H1 (cell line): ENCODE results near the gene SEC11A. TPM values are rescaled to one million over a fixed set of nuclear protein-coding genes. Genes with fewer than 3 reads are reported as not detected.
"Not testable (repeated sequence)": the region's sequence is repeated elsewhere in the genome, so short reads cannot be mapped to it uniquely, and the experiment has no call there.

ENCODE experiments used
- CTCF ChIA-PET: fragments of 300-600 bp; sonication (Branson Sonifier 250); formaldehyde crosslinking; loops from one replicate; lab custom pipeline; 2021; ENCODE audit not compliant: partially characterized antibody; lab: Charles Lee
- POLR2A ChIA-PET: fragments of 300-600 bp; sonication (Branson Sonifier 250); formaldehyde crosslinking; loops from one replicate; lab custom pipeline; 2021; ENCODE audit warnings: inconsistent platforms; ENCODE audit not compliant: partially characterized antibody; lab: Charles Lee
- DNase-seq, 2 experiments: peaks; one replicate each; pipeline versions ENCODE4 v3.0.0 to v3.0.0-alpha.2; 2010 to 2022; ENCODE audit warnings: low spot score in 2 of 2, low read depth in 1 of 2, mixed read lengths in 1 of 2
- FAIRE-seq: peaks from 2 replicates; lab custom pipeline; 2011; peaks lifted over from hg19 to GRCh38; lab: Jason Lieb, UNC
- H2AFZ ChIP-seq: 2 replicates; pipeline ENCODE4 v1.8.1; 2012; ENCODE audit warnings: low read length, inconsistent platforms
- H2AK5ac ChIP-seq: 2 replicates; pipeline ENCODE4 v1.6.1; 2013; ENCODE audit warnings: low read depth, low read length
- H2BK120ac ChIP-seq: replicated peaks from 2 replicates; pipeline ENCODE3; 2013; ENCODE audit warnings: low read depth, low read length, inconsistent platforms
- H2BK12ac ChIP-seq: 2 replicates; pipeline ENCODE4 v1.6.1; 2013; ENCODE audit warnings: low read depth, low read length
- H2BK15ac ChIP-seq: 2 replicates; pipeline ENCODE4 v1.6.1; 2013; ENCODE audit warnings: low read length
- H2BK20ac ChIP-seq: 2 replicates; pipeline ENCODE4 v1.6.1; 2013; ENCODE audit warnings: low read length
- H2BK5ac ChIP-seq: 2 replicates; pipeline ENCODE4 v1.6.1; 2013; ENCODE audit warnings: low read depth, low read length
- H3K14ac ChIP-seq: 2 replicates; pipeline ENCODE4 v1.6.1; 2013; ENCODE audit warnings: inconsistent platforms; ENCODE audit not compliant: insufficient read length
- H3K18ac ChIP-seq: 2 replicates; pipeline ENCODE4 v1.6.1; 2013; ENCODE audit warnings: low read length; ENCODE audit errors: extremely low read depth
- H3K23ac ChIP-seq: 2 replicates; pipeline ENCODE4 v1.6.1; 2013; ENCODE audit warnings: inconsistent platforms; ENCODE audit not compliant: insufficient read length
- H3K23me2 ChIP-seq: 2 replicates; pipeline ENCODE4 v1.6.1; 2013; ENCODE audit warnings: low read depth, low read length
- H3K27ac ChIP-seq: 2 replicates; pipeline ENCODE4 v1.6.1; 2011; ENCODE audit warnings: low read depth, low read length, inconsistent platforms
- H3K27me3 ChIP-seq, 4 experiments: replicated peaks in 1 of 4; 1 replicate in 1 of 4; 2 replicates in 3 of 4; pipeline versions ENCODE4 v1.6.1 to v1.8.1; 2011 to 2013; ENCODE audit warnings: low read length in 3 of 4, mild to moderate bottlenecking in 3 of 4, inconsistent platforms in 2 of 4, mixed read lengths in 2 of 4, moderate library complexity in 1 of 4; ENCODE audit not compliant: control insufficient read depth in 3 of 4, insufficient read depth in 3 of 4; ENCODE audit errors: extremely low read depth in 1 of 4
- H3K36me3 ChIP-seq, 4 experiments: 2 replicates each; pipeline versions ENCODE4 v1.6.1 to v1.8.1; 2011 to 2013; ENCODE audit warnings: mild to moderate bottlenecking in 4 of 4, low read length in 3 of 4, moderate library complexity in 2 of 4, control low read depth in 1 of 4, inconsistent platforms in 1 of 4; ENCODE audit not compliant: insufficient read depth in 4 of 4, control insufficient read depth in 2 of 4
- H3K4ac ChIP-seq: replicated peaks from 2 replicates; pipeline ENCODE3; 2013; ENCODE audit warnings: low read length, low read depth, mixed read lengths, inconsistent platforms; ENCODE audit not compliant: insufficient read length
- H3K4me1 ChIP-seq, 4 experiments: replicated peaks in 1 of 4; 1 replicate in 1 of 4; 2 replicates in 3 of 4; pipeline versions ENCODE4 v1.6.1 to v1.8.1; 2011 to 2013; ENCODE audit warnings: low read length in 3 of 4, inconsistent platforms in 2 of 4, mixed read lengths in 1 of 4; ENCODE audit not compliant: insufficient read depth in 4 of 4, control insufficient read depth in 3 of 4
- H3K4me2 ChIP-seq, 2 experiments: 2 replicates each; pipeline versions ENCODE4 v1.6.1 to v1.8.1; 2011 to 2013; ENCODE audit warnings: low read depth in 2 of 2, low read length in 2 of 2, control low read depth in 1 of 2, inconsistent platforms in 1 of 2, mild to moderate bottlenecking in 1 of 2; ENCODE audit not compliant: insufficient read depth in 1 of 2
- H3K4me3 ChIP-seq, 4 experiments: fragments of 200-600, 300-600 bp in 1 of 4; sonication (generic), shearing (Covaris generic), sonication (Bioruptor Twin) in 1 of 4; 2 replicates each; pipeline versions ENCODE4 v1.5.1 to v1.8.1; 2011 to 2016; ENCODE audit warnings: low read length in 4 of 4, low read depth in 3 of 4, control low read depth in 2 of 4, inconsistent platforms in 2 of 4, mild to moderate bottlenecking in 2 of 4, mixed read lengths in 1 of 4, moderate library complexity in 1 of 4; ENCODE audit not compliant: insufficient read depth in 2 of 4; ENCODE audit errors: extremely low read depth in 1 of 4
- H3K56ac ChIP-seq: replicated peaks from 2 replicates; pipeline ENCODE3; 2013; ENCODE audit warnings: low read depth, mild to moderate bottlenecking, mixed read lengths, low read length, inconsistent platforms; ENCODE audit not compliant: insufficient read length
- H3K79me1 ChIP-seq: 2 replicates; pipeline ENCODE4 v1.6.1; 2013; ENCODE audit warnings: low read depth, low read length, control low read depth
- H3K79me2 ChIP-seq, 2 experiments: 2 replicates each; pipeline versions ENCODE4 v1.6.1 to v1.8.1; 2012 to 2013; ENCODE audit warnings: low read length in 2 of 2, mild to moderate bottlenecking in 2 of 2, inconsistent platforms in 1 of 2; ENCODE audit not compliant: insufficient read depth in 2 of 2, control insufficient read depth in 1 of 2
- H3K9ac ChIP-seq, 4 experiments: replicated peaks in 1 of 4; 1 replicate in 1 of 4; 2 replicates in 3 of 4; pipeline versions ENCODE4 v1.6.1 to v1.8.1; 2011 to 2013; ENCODE audit warnings: low read depth in 3 of 4, low read length in 3 of 4, control low read depth in 2 of 4, mild to moderate bottlenecking in 2 of 4, moderate library complexity in 2 of 4, inconsistent platforms in 1 of 4; ENCODE audit errors: extremely low read depth in 1 of 4
- H3K9me3 ChIP-seq, 2 experiments: 2 replicates each; pipeline versions ENCODE4 v1.6.1 to v1.8.1; 2012 to 2013; ENCODE audit warnings: mild to moderate bottlenecking in 2 of 2, moderate library complexity in 2 of 2, control low read depth in 1 of 2, inconsistent platforms in 1 of 2, low read depth in 1 of 2, low read length in 1 of 2, mixed read lengths in 1 of 2; ENCODE audit not compliant: insufficient read depth in 2 of 2
- H4K20me1 ChIP-seq, 2 experiments: replicated peaks in 1 of 2; 2 replicates each; pipeline versions ENCODE3 to v1.8.1; 2011 to 2013; ENCODE audit warnings: inconsistent platforms in 2 of 2, low read length in 2 of 2, mild to moderate bottlenecking in 1 of 2; ENCODE audit not compliant: insufficient read depth in 2 of 2, control insufficient read depth in 1 of 2
- H4K5ac ChIP-seq: 2 replicates; pipeline ENCODE4 v1.6.1; 2013; ENCODE audit warnings: low read length, low read depth, mixed read lengths, inconsistent platforms; ENCODE audit not compliant: insufficient read length
- H4K8ac ChIP-seq: 2 replicates; pipeline ENCODE4 v1.8.0; 2013; ENCODE audit warnings: mild to moderate bottlenecking, moderate library complexity, low read length, inconsistent platforms; ENCODE audit not compliant: insufficient read depth; ENCODE audit errors: extremely low read depth
- H4K91ac ChIP-seq: replicated peaks from 2 replicates; pipeline ENCODE3; 2013; ENCODE audit warnings: low read length, mixed read lengths, inconsistent platforms; ENCODE audit not compliant: insufficient read length
- WGBS, 2 experiments: shearing (Covaris generic) in 1 of 2; methylation state at CpG; one replicate each; pipeline versions ENCODE4 v1.1.6 to v1.1.7; 2013 to 2015; ENCODE audit warnings: low lambda C conversion rate in 2 of 2, mixed read lengths in 2 of 2, inconsistent platforms in 1 of 2, low coverage in 1 of 2, missing lambda C conversion rate in 1 of 2; ENCODE audit not compliant: insufficient replicate concordance in 2 of 2, insufficient coverage in 1 of 2, insufficient read length in 1 of 2; ENCODE audit errors: extremely low coverage in 1 of 2, missing lambda C conversion rate in 1 of 2; 5-methylcytosine and 5-hydroxymethylcytosine counted together
- polyA plus RNA-seq, 7 experiments: library from polyadenylated mRNA; depleted of rRNA in 3 of 7; stranded (reverse) in 5 of 7; unstranded in 2 of 7; fragments of >200 nt in 5 of 7; fragments of 200-250 nt in 2 of 7; gene quantifications; 1 replicate in 5 of 7; 2 replicates in 1 of 7; 4 replicates in 1 of 7; pipeline versions ENCODE4 v1.2.1 to v1.2.3, GENCODE V29; 2011 to 2013; ENCODE audit warnings: missing spikeins in 2 of 7, mixed read lengths in 2 of 7
- total RNA-seq: library from RNA; stranded (reverse); fragmentation: NEBNext Ultra II Directional; extraction: Animal tissue kit (Norgen Biotek cat#: 25700); gene quantifications from 2 replicates; pipeline ENCODE4 v1.2.1, GENCODE V29; 2021

SEC11A gene
- total and polyA plus RNA-seq, 2 of the 8 experiments (the other 6 are each of a cell fraction or from before 2014, with no cell fraction given): 268 to 316 TPM

GRCh38 chr15:84735480-84736061 is 19.6 kb upstream of the SEC11A start:
- ChIA-PET CTCF (interaction anchor here (1.1 to 4.6 kb wide), 8 partner anchors 12 to 148 kb away, joined by 3 to 21 read pairs (median 4); partner anchors contain the start of gene SEC11A), POLR2A (interaction anchor here (0.9 to 5.7 kb wide), 8 partner anchors 8 to 148 kb away, joined by 3 to 43 read pairs (median 6); partner anchors contain the start of genes SEC11A, WDR73 and ZNF592)
- H3K79me2 ChIP-seq, H3K9me3 ChIP-seq, H3K79me1 ChIP-seq, H3K23ac ChIP-seq, H2AK5ac ChIP-seq, FAIRE-seq, H3K23me2 ChIP-seq, H4K20me1 ChIP-seq, H4K8ac ChIP-seq, H3K14ac ChIP-seq, DNase-seq, H3K27me3 ChIP-seq, H2BK12ac ChIP-seq, H3K56ac ChIP-seq, H3K36me3 ChIP-seq: not testable (repeated sequence)
- Histone ChIP-seq H2BK5ac (peak overlapping the region; percentile 76; the same call in 1 of the 2 replicates), H2AFZ (0 out of 2 replicates have a peak overlapping the region, but pooled peaks have one; percentile 12), H4K91ac (peak overlapping the region; percentile 8), H3K9ac (peak overlapping the region in 1 of 4 experiments; percentile 42; a peak in 1 of 7 replicates), H3K4me2 (peak overlapping the region; percentile 62 to 83), H3K4me3 (peak overlapping the region; percentile 3 to 42 (median 27); a peak in 3 of 8 replicates), H2BK20ac (peak overlapping the region; percentile 13; the same call in 1 of the 2 replicates), H3K18ac (peak overlapping the region; percentile 26; the same call in 1 of the 2 replicates), H2BK15ac (0 out of 2 replicates have a peak overlapping the region, but pooled peaks have one; percentile 75), H3K27ac (0 out of 2 replicates have a peak overlapping the region, but pooled peaks have one; percentile 2), H2BK120ac (peak overlapping the region; percentile 0), H4K5ac (peak overlapping the region; percentile 55), H3K4ac (peak overlapping the region; percentile 40), H3K4me1 (peaks cover 5 to 11% (median 8%) of the 10 kb centered on the region in 4 experiments)
- WGBS, 2 experiments: 76% methylated on average over 9 of the region's 9 CpGs; no CpG with 5 or more reads in 1 of the 2 experiments
